SK-N-SH (cell line): ENCODE results near the gene KIAA1549. TPM values are rescaled to one million over a fixed set of nuclear protein-coding genes. Genes with fewer than 3 reads are reported as not detected.

Experiments
- CTCF ChIA-PET: fragments of 300-600, 350-600 bp; formaldehyde crosslinking; extraction: SDS; loops from one replicate; lab custom pipeline; 2021; lab: Yijun Ruan, JAX
- POLR2A ChIA-PET: fragments of 350-600 bp; sonication (Branson Sonifier 250); formaldehyde crosslinking; extraction: SDS; loops from one replicate; lab custom pipeline; 2020; ENCODE audit warnings: antibody characterized with exemption, inconsistent platforms; lab: Yijun Ruan, JAX
- DNase-seq: peaks from one replicate; pipeline ENCODE4 v3.0.0; 2012
- H2AFZ ChIP-seq: fragments of 200-600 bp; sonication (generic); 2 replicates; pipeline ENCODE4 v1.8.1; 2016; ENCODE audit warnings: antibody characterized with exemption, mild to moderate bottlenecking, low read depth
- H3F3A ChIP-seq: fragments of 200-600 bp; sonication (generic); replicated peaks from 2 replicates; pipeline ENCODE3; 2016; ENCODE audit warnings: antibody characterized with exemption, mild to moderate bottlenecking; ENCODE audit not compliant: insufficient read depth
- H3K27ac ChIP-seq, 2 experiments: fragments of 200-500 bp in 1 of 2; fragments of 200-600 bp in 1 of 2; sonication (Bioruptor generic) in 1 of 2; sonication (generic), shearing (Covaris generic) in 1 of 2; 2 replicates each; pipeline versions ENCODE4 v1.5.1 to v1.6.1; 2014 to 2016; ENCODE audit warnings: low read depth in 2 of 2, inconsistent platforms in 1 of 2, low read length in 1 of 2, mild to moderate bottlenecking in 1 of 2, mixed read lengths in 1 of 2
- H3K27me3 ChIP-seq: fragments of 200-600 bp; sonication (generic), shearing (Covaris generic); 2 replicates; pipeline ENCODE4 v1.6.1; 2016; ENCODE audit warnings: mixed run types; ENCODE audit not compliant: insufficient read depth
- H3K36me3 ChIP-seq, 2 experiments: fragments of 200-500 bp in 1 of 2; fragments of 200-600 bp in 1 of 2; sonication (Bioruptor generic) in 1 of 2; sonication (generic) in 1 of 2; replicated peaks in 1 of 2; 2 replicates each; pipeline versions ENCODE3 to v1.5.1; 2014 to 2016; ENCODE audit warnings: low read length in 1 of 2, mild to moderate bottlenecking in 1 of 2; ENCODE audit not compliant: insufficient read depth in 2 of 2, control insufficient read depth in 1 of 2
- H3K4me1 ChIP-seq, 2 experiments: fragments of 200-500 bp in 1 of 2; fragments of 200-600 bp in 1 of 2; sonication (Bioruptor generic) in 1 of 2; sonication (generic), shearing (Covaris generic) in 1 of 2; 2 replicates each; pipeline versions ENCODE4 v1.5.1 to v1.6.1; 2014 to 2016; ENCODE audit warnings: low read depth in 1 of 2, low read length in 1 of 2, mixed run types in 1 of 2; ENCODE audit not compliant: insufficient read depth in 2 of 2, control insufficient read depth in 1 of 2
- H3K4me2 ChIP-seq: fragments of 200-600 bp; sonication (generic), shearing (Covaris generic); 2 replicates; pipeline ENCODE4 v1.6.1; 2017; ENCODE audit warnings: mixed run types
- H3K4me3 ChIP-seq, 2 experiments: fragments of 200-500 bp in 1 of 2; fragments of 200-600 bp in 1 of 2; sonication (Bioruptor generic) in 1 of 2; sonication (generic), shearing (Covaris generic) in 1 of 2; 2 replicates each; pipeline versions ENCODE4 v1.5.1 to v1.8.1; 2014 to 2016; ENCODE audit warnings: low read depth in 2 of 2, inconsistent platforms in 1 of 2, low read length in 1 of 2, mild to moderate bottlenecking in 1 of 2, mixed read lengths in 1 of 2, moderate library complexity in 1 of 2
- H3K79me2 ChIP-seq: fragments of 200-600 bp; sonication (generic); 2 replicates; pipeline ENCODE4 v1.8.1; 2017; ENCODE audit warnings: mild to moderate bottlenecking; ENCODE audit not compliant: insufficient read depth
- H3K9ac ChIP-seq: fragments of 200-600 bp; sonication (generic); 2 replicates; pipeline ENCODE4 v1.6.1; 2017; ENCODE audit warnings: mixed run types
- H3K9me2 ChIP-seq: fragments of 200-600 bp; sonication (generic); 2 replicates; pipeline ENCODE4 v1.6.1; 2017; ENCODE audit warnings: mixed run types
- H3K9me3 ChIP-seq: fragments of 200-600 bp; sonication (generic); 2 replicates; pipeline ENCODE4 v1.6.1; 2017; ENCODE audit warnings: mixed run types, mild to moderate bottlenecking, moderate library complexity
- H4K20me1 ChIP-seq: fragments of 200-600 bp; sonication (generic); 2 replicates; pipeline ENCODE4 v1.6.1; 2017; ENCODE audit warnings: mild to moderate bottlenecking, mixed run types; ENCODE audit not compliant: insufficient read depth
- CHD2 ChIP-seq: fragments of 150-350 bp; IDR thresholded peaks from 2 replicates; pipeline ENCODE4 v1.6.1; 2018; ENCODE audit warnings: low read length; ENCODE audit not compliant: partially characterized antibody
- EP300 ChIP-seq, 2 experiments: IDR thresholded peaks; 2 replicates each; pipeline versions ENCODE4 v1.4.0 to v1.6.1; 2012; ENCODE audit warnings: borderline replicate concordance in 1 of 2, low read depth in 1 of 2, low read length in 1 of 2
- EZH2phosphoT487 ChIP-seq: fragments of 200-600 bp; sonication (generic); IDR thresholded peaks from 2 replicates; pipeline ENCODE4 v1.6.1; 2017; ENCODE audit warnings: low read depth, mixed run types, mild to moderate bottlenecking, antibody characterized with exemption, moderate library complexity, borderline replicate concordance
- FOSL2 ChIP-seq: IDR thresholded peaks from 2 replicates; pipeline ENCODE4 v1.4.0; 2012; ENCODE audit warnings: low read depth, mild to moderate bottlenecking, moderate library complexity, borderline replicate concordance
- JUND ChIP-seq: IDR thresholded peaks from 2 replicates; pipeline ENCODE4 v1.4.0; 2012
- NFIC ChIP-seq: IDR thresholded peaks from 2 replicates; pipeline ENCODE4 v1.4.0; 2012; ENCODE audit warnings: borderline replicate concordance
- RAD21 ChIP-seq: IDR thresholded peaks from 2 replicates; pipeline ENCODE4 v1.6.1; 2012; ENCODE audit warnings: mild to moderate bottlenecking, low read length
- RCOR1 ChIP-seq: fragments of 150-350 bp; IDR thresholded peaks from 2 replicates; pipeline ENCODE4 v1.6.1; 2017; ENCODE audit warnings: antibody characterized with exemption, low read length
- RFX5 ChIP-seq: IDR thresholded peaks from 2 replicates; pipeline ENCODE4 v1.6.1; 2012; ENCODE audit warnings: mild to moderate bottlenecking, improper control_type of control experiment, low read length
- RXRA ChIP-seq: IDR thresholded peaks from 2 replicates; pipeline ENCODE4 v1.4.0; 2012; ENCODE audit warnings: low read depth, mild to moderate bottlenecking, borderline replicate concordance
- SMC3 ChIP-seq: IDR thresholded peaks from 2 replicates; pipeline ENCODE4 v1.6.1; 2012; ENCODE audit warnings: low read depth, low read length, improper control_type of control experiment
- TAF1 ChIP-seq: IDR thresholded peaks from 2 replicates; pipeline ENCODE4 v1.6.1; 2012; ENCODE audit warnings: low read depth, mild to moderate bottlenecking, low read length, moderate library complexity, borderline replicate concordance
- USF2 ChIP-seq: fragments of 150-350 bp; IDR thresholded peaks from 2 replicates; pipeline ENCODE4 v1.6.1; 2017; ENCODE audit warnings: antibody characterized with exemption, low read length, low read depth, borderline replicate concordance
- YY1 ChIP-seq: IDR thresholded peaks from 2 replicates; pipeline ENCODE4 v1.4.0; 2012; ENCODE audit warnings: low read depth, mild to moderate bottlenecking
- WGBS: methylation state at CpG from one replicate; pipeline ENCODE4 v1.1.6; 2017; ENCODE audit warnings: low lambda C conversion rate; 5-methylcytosine and 5-hydroxymethylcytosine counted together
- polyA plus RNA-seq, 3 experiments: library from polyadenylated mRNA; depleted of rRNA; stranded (reverse); fragments of >200 nt; gene quantifications; 2 replicates each; pipeline ENCODE4 v1.2.3, GENCODE V29; 2012
- TF ChIP-seq, protein P1 (sequence below): IDR thresholded peaks from 2 replicates; pipeline ENCODE4 v1.4.0; 2012; ENCODE audit warnings: low read depth, borderline replicate concordance
- TF ChIP-seq, protein P2 (sequence below): IDR thresholded peaks from 2 replicates; pipeline ENCODE4 v1.4.0; 2012; ENCODE audit warnings: low read depth, borderline replicate concordance
- TF ChIP-seq, protein P3 (sequence below): IDR thresholded peaks from 2 replicates; pipeline ENCODE4 v1.4.0; 2012; ENCODE audit warnings: low read depth

KIAA1549 gene
- polyA plus RNA-seq, 1 of the 3 experiments (the other 2 are of a cell fraction), result 3.6 TPM

DNA sequence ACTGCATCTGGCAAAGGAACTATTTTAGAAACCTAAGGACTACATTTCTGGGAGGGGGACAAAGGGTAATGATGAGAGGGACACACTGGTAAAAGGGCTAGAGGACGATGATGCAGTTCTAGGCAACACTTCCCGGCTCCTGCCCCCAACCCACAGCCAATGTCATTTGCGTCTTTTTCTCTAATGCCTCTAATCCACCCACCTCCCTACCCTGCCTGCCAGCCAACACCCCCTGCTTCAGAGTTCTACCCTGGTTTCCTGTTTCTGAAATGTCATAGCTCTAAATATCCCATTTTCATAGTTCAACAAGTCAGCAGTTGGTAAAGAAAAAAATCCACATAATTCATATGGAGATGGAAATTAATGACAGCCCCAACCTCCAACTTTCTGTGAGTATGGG, 79.0 kb downstream of the KIAA1549 start:
- H3K9me2 ChIP-seq, result no peaks in the 10 kb centered on the region
- peaks cover 6% of the 10 kb centered on the region for H3F3A ChIP-seq
- H4K20me1 ChIP-seq, result 0 out of 2 replicates have a peak, but pooled peaks cover 4% of the 10 kb centered on the region
- H3K27me3 ChIP-seq, result no peaks in the 10 kb centered on the region
- H3K4me1 ChIP-seq, result no peaks in the 10 kb centered on the region; a peak in 1 of 4 replicates
- DNase-seq, result no peak
- H2AFZ ChIP-seq, result no peak overlapping the region
- H3K9ac ChIP-seq, result no peak overlapping the region
- 96% methylated on average over 3 of the region's 3 CpGs for WGBS
- TF ChIP-seq, protein P1, sequence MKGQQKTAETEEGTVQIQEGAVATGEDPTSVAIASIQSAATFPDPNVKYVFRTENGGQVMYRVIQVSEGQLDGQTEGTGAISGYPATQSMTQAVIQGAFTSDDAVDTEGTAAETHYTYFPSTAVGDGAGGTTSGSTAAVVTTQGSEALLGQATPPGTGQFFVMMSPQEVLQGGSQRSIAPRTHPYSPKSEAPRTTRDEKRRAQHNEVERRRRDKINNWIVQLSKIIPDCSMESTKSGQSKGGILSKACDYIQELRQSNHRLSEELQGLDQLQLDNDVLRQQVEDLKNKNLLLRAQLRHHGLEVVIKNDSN, result no peak
- TF ChIP-seq, protein P2, sequence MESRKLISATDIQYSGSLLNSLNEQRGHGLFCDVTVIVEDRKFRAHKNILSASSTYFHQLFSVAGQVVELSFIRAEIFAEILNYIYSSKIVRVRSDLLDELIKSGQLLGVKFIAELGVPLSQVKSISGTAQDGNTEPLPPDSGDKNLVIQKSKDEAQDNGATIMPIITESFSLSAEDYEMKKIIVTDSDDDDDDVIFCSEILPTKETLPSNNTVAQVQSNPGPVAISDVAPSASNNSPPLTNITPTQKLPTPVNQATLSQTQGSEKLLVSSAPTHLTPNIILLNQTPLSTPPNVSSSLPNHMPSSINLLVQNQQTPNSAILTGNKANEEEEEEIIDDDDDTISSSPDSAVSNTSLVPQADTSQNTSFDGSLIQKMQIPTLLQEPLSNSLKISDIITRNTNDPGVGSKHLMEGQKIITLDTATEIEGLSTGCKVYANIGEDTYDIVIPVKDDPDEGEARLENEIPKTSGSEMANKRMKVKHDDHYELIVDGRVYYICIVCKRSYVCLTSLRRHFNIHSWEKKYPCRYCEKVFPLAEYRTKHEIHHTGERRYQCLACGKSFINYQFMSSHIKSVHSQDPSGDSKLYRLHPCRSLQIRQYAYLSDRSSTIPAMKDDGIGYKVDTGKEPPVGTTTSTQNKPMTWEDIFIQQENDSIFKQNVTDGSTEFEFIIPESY, result no peak
- TF ChIP-seq YY1 (no peak), TAF1 (no peak), USF2 (no peak), EP300 (IDR thresholded peaks at IDR 0.05; ENCODE audit: borderline replicate concordance in 1 of 2, low read depth in 1 of 2, low read length in 1 of 2) (no peak), RFX5 (no peak), RXRA (no peak), CHD2 (no peak), RAD21 (no peak), SMC3 (no peak), FOSL2 (no peak), NFIC (no peak), EZH2phosphoT487 (no peak), JUND (no peak), RCOR1 (no peak)
- TF ChIP-seq, protein P3, sequence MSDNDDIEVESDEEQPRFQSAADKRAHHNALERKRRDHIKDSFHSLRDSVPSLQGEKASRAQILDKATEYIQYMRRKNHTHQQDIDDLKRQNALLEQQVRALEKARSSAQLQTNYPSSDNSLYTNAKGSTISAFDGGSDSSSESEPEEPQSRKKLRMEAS, result no peak
- no peak overlapping the region for H3K4me2 ChIP-seq
- no peak overlapping the region for H3K4me3 ChIP-seq
- H3K9me3 ChIP-seq, result no peaks in the 10 kb centered on the region
- ChIA-PET POLR2A (no interaction called here), CTCF (interaction anchor here (1.8 to 2.5 kb wide), 2 partner anchors 16 to 173 kb away, joined by 5 to 13 read pairs; no protein-coding TSS in a partner anchor)
- no peaks in the 10 kb centered on the region for H3K79me2 ChIP-seq
- H3K27ac ChIP-seq, result no peak overlapping the region
- H3K36me3 ChIP-seq, result peaks cover 35 to 57% of the 10 kb centered on the region in 2 experiments
